DND-41 (cell line): ENCODE results near the gene WBP11.

ENCODE experiments used
- EZH2 ChIP-seq: IDR thresholded peaks from 3 replicates; pipeline ENCODE4 v1.6.1; 2012; ENCODE audit warnings: borderline replicate concordance, low read depth, mild to moderate bottlenecking, moderate library complexity, low read length, inconsistent platforms; ENCODE audit not compliant: severe bottlenecking
- TF ChIP-seq, protein P1 (sequence below): IDR thresholded peaks from 2 replicates; pipeline ENCODE4 v1.5.1; 2012; ENCODE audit warnings: borderline replicate concordance, low read length, moderate library complexity, mild to moderate bottlenecking; ENCODE audit not compliant: poor library complexity, severe bottlenecking; ENCODE audit errors: extremely low read depth

DNA sequence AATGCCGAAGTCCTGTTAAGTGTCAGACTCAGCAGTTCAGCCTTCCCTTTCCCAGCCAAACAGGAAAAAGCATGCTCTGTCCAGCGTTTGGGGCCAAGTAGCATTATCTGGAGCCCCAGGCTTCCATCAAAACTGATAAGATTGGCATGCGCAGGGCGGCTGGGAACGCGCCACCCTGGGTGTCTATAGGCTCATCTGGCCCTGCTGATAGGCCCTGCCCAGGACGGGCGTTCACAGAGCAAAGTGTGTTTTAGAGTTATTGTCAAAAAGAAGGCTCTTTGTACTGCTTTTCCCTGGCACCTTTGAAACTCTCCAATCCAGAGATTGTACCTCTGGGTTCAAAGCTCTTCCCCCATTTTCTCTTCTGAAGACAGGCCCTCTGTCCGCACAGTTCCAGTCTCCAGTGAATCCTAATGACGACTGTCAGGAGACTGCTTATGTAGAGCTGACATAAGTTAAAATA lies 40.2 kb upstream of the WBP11 start, which contains the start of gene ART4:
- TF ChIP-seq, protein P1, sequence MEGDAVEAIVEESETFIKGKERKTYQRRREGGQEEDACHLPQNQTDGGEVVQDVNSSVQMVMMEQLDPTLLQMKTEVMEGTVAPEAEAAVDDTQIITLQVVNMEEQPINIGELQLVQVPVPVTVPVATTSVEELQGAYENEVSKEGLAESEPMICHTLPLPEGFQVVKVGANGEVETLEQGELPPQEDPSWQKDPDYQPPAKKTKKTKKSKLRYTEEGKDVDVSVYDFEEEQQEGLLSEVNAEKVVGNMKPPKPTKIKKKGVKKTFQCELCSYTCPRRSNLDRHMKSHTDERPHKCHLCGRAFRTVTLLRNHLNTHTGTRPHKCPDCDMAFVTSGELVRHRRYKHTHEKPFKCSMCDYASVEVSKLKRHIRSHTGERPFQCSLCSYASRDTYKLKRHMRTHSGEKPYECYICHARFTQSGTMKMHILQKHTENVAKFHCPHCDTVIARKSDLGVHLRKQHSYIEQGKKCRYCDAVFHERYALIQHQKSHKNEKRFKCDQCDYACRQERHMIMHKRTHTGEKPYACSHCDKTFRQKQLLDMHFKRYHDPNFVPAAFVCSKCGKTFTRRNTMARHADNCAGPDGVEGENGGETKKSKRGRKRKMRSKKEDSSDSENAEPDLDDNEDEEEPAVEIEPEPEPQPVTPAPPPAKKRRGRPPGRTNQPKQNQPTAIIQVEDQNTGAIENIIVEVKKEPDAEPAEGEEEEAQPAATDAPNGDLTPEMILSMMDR, result no peak
- TF ChIP-seq EZH2, result no peak
